GM18873 (cell line): Measurements from ENCODE around the gene SUSD5.
"Not testable (repeated sequence)": the region's sequence is repeated elsewhere in the genome, so short reads cannot be mapped to it uniquely, and the experiment has no call there.

Source experiments
- ATAC-seq: cut with Tn5 transposase; IDR thresholded peaks from one replicate; pipeline ENCODE4 v1.9.1; 2021; ENCODE audit warnings: mild to moderate bottlenecking, moderate library complexity, moderate number of reproducible peaks; ENCODE audit not compliant: unreplicated experiment, low FRiP score

Gene SUSD5

DNA sequence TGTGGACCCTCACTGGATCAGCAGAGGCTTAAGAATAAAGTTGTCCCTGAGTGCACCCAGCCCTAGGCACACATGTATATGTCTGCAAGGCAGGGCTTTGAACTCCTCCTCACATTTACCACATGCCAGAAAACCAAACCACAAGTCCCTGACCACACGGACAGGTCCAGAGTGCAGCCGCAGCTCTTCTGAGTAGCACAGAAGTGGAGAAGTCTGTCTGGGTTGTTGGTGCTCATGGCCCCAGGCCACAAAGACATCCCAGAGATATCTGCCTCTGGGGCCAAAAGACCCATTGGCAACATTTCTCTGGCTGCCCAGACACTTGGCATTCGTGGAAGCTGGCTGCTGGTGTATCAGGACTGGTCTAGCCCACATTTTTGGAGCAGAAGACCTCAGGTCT is 17.4 kb downstream of the SUSD5 start:
- ATAC-seq, result no peak

DNA sequence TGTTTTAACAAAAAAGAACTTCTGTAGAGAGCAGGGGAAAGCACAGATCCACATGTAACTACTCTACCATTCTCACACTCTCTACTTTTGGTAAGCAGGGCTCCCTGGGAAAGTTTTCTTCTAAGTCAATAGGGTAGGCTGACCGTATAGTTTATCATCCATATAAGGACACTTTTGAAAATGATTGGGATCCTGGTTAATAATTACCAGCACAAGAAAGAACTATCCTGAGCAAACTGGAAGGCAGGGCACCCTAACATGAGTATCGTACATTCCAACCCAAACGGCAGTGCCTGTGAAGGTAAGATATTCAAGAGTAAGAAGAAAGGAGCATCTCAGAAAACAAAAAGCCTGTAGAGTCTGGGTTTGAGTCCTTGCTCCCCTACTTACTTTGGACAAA is 22.1 kb downstream of the SUSD5 start:
- ATAC-seq, result no peak

DNA sequence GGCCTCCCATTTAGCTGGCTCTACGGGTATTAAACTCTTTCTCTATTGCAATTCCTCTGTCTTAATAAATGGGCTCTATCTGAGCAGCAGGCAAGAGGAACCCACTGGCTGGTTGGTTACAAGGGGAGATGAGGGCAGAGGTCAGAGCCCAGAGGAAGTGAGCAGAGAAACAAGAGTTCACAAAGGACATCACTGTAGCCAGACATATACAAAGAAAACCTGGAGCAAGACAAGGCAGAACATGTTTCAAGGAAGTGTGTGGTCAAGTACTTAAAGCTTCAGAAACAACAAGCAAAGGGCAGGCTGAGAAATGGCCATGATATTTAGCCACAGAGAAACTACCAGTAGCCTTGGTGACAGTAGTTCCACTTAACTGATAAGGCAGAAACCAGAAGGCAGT is 24.3 kb downstream of the SUSD5 start:
- ATAC-seq, result no peak

DNA sequence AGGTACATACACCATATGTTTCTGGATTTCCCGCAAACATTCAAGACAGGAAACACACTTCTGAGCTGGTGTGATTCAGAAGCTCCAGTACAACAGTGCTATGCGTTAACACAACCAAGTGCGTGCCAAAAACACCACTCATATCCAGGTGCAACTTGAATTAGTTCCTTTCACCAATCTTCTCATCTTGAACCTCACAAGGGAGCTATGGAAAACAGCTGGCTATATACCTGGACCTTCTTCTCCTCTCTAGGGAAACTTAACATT is 31.3 kb downstream of the SUSD5 start:
- ATAC-seq, result no peak

DNA sequence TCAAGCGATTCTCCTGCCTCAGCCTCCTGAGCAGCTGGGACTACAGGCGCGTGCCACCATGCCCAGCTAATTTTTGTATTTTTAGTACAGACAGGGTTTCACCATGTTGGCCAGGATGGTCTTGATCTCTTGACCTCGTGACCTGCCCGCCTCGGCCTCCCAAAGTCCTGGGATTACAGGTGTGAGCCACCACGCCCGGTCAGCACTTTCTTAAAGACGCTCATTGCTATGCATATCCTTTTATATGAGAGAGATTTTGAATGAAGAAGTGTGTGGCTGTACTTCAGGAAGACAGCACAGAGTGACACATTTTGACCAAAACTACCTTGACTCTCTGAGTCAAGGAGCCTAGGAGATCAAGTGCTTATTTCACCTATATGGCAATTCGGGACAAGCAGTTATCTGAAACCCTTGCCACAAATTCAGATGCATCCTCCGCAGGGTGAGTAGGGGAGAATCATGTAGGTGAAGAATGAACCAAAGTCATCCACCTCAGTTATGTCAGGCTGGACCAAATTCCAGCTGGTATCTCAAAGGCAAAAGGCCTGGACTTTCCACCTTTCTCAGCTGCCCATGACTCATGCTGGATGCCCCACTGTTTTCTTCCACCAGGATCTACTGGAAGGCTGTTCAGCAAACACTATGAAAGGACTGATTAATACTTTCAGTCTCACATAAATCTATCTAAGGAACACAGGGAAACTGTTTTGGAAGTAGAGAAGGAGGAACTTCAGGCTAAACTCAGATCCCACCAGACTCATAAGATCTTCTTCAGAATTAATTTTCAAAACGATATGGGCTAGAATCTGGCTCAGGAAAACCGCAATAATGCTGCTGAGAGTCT is 31.9 kb downstream of the SUSD5 start:
- ATAC-seq, result no peak

DNA sequence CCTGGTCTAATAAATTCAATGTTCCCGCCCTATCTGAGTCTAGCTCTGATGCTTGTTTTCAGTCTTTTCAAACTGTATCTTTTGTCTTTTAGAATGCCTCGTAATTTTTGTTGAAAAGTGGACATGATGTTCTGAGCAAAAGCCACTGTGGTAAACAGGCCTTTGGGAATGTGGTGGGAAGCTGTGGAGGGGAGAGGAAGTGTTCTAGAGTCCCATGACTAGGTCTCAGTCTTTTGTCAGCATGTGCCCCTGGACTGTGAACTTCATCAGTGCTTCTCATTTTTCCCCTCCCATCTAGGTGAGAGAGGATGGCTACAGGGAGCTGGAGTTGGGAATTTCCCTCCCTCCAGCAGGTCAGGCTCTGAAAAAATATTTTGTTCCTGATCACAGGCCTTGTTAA is 33.7 kb downstream of the SUSD5 start:
- no peak for ATAC-seq

DNA sequence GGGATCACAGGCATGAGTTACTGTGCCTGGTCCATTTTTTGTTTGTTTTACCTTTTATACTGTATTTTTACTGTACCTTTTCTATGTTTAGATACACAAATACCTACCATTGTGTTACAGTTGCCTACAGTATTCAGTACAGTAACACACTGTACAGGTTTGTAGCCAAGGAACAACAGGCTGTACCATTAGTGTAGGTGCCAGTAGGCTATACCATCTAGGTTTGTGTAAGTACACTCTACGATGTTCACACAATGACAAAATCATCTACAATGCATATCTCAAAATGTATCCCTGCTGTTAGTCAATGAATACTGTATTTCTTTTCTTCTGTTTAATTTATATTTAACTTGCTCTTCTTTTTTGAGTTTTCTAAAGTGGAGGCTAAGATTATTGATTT is 37.0 kb downstream of the SUSD5 start:
- not testable (repeated sequence) for ATAC-seq

DNA sequence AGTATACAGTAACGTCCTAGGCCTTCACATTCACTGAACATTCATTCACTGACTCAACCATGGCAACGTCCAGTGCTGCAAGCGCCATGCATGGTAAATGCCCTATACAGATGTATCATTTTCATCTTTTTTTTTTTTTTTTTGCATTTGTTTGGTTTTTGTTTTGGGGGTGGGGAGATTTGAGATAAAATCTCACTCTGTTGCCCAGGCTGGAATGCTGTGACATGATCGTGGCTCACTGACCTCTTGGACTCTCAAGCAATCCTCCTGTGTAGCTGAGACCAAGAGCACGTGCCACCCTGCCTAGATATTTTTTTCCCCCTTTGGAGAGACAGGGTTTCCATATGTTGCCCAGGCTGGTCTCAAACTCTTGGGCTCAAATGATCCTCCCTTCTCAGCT is 37.4 kb downstream of the SUSD5 start:
- ATAC-seq, result no peak

DNA sequence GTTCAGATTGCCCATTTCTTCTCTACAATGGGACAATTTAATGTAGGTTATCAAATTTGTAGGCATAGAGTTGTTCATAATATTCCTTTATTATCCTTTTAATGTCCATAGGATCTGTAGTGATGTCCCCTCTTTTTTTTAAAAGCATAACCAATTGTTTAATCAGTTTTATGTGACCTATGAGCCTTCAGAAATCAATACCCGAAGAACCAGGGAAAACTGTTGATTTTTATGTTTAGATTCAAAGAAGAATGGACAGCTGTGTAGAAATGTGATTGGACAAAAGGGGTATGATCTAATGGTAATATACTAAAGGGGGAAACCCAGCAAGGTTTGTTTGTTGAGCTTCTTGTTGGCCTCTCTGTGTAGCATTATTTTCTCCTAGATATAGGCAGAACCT is 39.5 kb downstream of the SUSD5 start:
- no peak for ATAC-seq

DNA sequence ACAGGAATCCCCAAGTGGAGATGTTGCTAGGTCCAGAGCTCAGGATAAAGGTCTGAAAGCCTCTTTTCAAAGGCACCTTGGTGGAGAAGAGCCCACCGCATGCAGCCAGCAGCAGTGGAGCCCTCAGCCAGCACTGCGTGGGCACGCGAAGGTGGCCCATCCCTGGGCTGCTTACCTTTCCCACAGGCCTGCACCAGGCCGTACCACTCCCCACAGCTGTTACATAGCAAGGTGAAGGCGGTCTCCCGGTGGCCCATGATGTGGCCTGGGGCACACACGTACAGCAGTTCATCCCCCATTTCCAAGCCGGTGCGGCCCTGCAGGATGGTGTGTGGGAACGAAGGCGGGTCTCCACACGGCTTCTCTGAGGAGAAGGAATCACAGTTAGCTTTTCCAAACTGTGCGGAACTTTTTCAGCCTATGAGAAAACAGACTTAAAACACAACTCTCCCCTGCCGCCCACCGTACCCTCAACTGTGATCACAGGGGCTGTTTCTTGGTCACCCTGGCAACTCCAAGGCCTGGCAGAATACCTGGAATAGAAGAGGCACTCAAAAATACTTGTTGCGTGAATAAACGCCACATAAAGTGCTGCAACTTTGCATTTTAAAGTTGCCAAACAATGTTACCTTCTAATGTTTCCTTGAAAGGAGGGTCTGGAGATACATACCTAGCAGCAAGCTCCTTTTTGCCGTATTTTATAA is 43.7 kb downstream of the SUSD5 start:
- no peak for ATAC-seq

DNA sequence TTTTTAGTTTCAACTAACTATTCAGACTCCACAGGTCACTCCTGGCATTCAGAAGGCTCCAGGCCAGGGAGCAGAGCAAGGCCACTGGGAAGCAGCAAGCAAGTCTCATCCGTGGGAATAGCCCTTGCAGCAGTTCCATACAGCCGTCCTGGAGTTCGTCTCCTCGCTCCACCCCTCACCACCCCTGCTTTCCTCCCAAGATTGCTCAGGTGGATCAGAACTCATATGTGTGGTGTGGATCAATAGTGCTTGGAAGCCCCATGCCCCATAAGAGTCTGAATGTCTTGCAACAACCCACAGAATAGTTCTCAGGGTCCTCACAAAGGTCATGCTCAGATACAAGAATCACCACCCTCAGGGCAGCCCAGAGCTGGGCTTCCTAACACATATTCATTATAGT is 44.5 kb downstream of the SUSD5 start:
- no peak for ATAC-seq

DNA sequence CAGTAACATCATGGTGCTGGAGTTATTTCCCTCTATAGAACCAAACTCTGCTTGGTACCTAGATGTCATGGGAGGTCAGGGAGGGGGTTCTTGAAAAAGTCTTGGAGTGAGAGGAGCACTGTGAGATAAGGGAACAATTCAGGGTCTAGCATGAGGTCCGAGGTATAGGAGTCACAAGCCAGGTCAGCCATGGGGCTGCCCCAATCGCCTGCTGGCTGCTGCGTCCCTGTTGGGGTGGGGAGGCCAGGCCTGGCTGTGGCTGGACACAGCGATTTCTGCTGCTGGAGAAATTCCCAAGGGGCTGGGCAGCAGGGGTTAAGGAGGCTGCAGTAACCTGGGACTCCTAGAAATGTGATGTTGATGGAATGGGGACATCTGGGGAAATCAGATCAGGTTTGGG is 44.9 kb downstream of the SUSD5 start:
- no peak for ATAC-seq

DNA sequence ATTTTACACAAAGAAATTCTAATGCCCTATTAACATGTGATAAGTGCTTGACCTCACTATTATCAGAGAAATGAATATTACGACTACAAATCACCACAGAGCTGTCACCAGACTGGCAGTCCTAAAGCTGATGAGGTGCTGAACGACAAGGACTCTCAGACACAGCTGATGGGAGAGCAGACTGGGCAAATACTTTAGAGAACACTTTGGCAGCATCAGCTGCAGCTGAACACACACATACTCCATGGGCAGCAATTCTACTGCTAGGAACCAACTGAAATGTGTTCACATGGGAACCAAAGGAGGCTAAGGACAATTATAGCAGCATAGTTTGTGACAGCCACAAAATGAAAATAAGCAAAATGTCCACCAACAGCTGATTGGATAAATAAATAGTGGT is 45.5 kb downstream of the SUSD5 start:
- ATAC-seq, result no peak

DNA sequence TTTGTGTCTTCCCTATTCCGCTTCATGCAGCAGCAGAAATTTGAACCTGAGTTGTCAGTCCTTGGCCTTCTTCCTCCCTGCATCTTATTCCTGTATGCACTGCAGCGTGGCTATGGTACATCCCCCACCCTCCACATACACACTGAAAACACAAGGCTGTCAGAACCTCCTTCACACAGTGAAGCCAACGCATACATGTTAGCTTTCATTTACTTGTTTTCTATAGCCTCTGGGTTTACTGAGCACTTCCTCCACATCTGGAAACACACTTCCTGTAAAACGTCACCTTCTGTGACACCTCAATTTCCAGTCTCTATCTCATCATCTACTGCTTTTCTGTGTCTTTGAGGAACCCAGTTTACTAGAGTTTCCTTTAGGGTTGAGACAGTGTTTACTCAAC is 47.0 kb downstream of the SUSD5 start:
- no peak for ATAC-seq

DNA sequence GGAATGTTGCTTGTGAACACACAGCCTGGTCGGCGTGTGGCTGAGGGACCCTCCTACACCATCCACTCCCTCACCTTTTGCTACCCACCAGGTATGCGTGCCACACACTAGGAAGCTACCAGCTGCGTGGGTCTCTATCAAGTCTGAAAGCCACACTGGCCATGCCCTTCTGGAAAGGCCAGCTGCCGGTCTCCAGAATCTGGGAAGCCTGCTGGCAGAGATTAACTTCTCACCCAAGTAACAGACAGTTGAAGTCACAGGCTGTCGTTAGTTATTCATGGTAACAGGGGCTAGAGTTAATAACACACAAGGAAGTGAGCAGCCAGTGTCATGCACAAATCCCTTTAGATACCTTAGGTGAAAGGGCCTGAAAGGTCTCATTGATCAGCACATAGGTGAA is 48.1 kb downstream of the SUSD5 start:
- ATAC-seq, result no peak

DNA sequence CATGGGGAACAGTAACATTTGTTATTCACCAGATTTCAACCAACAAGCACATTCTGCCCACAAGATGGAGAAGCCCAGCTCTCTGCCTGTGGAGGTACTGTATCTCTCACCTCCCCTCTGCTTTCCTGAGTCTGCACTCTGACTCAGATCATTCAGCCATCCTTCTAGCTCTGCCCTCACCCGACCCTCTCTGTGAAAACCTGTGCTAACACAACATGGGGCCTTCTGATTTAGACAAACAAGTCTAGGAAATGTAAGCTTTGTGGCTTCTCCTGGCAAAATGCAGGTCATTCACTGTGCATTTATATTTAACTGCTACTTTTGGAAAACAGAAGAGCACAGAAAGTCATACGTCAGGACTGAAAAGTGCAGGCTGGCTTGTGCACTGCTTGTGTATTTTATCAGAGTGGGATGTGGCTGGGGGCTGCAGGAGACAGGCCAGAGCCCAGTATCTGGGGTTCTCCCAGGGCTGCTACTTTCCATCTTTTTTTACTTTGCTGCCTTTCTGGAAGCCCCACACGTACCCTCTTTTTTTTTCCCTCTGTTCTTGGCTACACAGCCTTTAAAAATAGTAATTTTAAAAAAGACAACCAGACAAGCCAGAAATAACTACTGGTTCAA is 50.8 kb downstream of the SUSD5 start:
- ATAC-seq, result no peak

DNA sequence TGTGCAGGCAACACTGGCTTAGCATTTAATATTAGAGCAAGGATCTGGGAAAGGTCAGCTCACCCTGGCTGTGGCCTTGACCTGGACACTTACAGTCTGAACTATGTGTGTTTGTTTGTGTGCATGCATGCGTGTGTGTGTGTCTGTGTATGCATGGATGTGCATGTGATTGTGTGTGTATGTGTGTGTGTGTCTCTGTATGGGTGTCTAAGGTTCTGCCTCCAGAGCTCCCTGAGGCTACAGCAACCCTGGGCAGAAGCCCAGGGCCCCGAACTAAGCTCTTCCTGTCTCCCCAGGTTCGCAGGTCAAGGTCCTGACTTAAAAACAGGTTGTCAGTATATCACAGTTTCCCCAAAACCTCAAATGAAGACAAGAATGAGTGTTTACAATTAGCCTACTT is 51.3 kb downstream of the SUSD5 start:
- ATAC-seq, result no peak

DNA sequence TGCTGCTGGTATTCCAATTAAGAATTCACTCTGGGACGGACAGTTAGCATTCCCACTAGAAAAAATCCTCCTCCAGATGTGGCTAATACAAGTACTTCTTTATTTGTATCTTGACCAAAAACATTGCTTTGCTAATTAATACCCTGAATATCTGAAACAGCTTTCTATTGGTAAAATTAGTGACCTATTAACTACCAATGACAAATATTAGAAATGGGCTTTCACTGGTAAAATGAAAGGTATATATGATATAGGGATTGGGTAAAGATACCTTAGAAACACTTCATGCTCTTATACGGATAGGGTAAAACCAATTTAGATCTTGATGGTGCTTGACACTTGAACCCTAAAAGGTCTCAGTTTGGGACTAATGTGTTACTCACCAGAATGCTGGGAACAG is 52.5 kb downstream of the SUSD5 start:
- no peak for ATAC-seq

DNA sequence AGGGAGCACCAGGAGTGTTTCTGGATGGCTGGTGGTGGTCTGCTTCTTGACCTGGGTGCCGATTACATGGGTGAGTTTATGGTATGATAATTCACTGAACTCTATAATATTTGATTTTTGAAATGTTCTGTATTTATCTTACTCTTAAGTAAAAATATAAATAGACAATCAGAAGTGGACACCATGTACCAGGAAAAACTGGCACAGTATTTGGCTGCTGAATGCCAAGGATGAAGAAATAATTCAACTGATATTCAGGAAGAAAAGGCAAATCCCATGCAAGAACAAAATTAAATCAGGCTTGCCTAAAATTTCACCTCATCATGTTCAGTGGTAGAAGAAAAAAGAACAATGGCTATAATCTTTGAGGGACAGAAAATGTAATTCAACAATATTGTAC is 53.2 kb downstream of the SUSD5 start:
- ATAC-seq, result no peak

DNA sequence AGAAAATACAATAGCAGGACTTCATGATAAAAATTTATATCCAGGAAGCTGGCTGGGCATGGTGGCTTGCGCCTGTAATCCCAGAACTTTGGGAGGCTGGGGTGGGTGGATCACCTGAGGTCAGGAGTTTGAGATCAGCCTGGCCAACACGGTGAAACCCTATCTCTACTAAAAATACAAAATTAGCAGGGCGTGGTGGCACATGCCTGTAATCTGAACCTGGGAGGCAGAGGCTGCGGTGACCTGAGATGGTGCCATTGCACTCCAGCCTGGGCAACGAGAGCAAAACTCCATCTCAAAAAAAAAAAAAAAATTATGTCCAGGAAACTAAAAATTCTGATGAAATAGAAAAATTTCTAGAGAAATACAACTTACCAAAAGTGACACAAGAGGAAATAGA is 56.0 kb downstream of the SUSD5 start:
- ATAC-seq, result not testable (repeated sequence)

DNA sequence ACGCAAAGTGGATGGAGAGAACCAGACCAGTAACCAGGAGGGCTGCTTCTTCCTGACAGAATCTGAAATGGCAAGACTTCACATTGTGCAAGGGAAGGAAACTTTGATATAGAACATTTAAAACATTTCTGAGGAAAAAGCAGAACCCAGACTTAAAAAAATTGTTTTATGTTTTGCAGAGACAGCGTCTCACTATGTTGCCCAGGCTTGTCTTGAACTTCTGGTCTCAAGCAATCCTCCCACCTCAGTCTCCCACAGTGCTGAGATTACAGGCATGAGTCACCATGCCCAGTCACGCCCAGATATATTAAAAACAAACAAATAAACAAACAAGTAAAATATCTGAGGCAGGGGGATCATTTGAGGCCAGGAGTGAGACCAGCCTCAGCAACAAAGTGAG is 58.6 kb downstream of the SUSD5 start:
- no peak for ATAC-seq

DNA sequence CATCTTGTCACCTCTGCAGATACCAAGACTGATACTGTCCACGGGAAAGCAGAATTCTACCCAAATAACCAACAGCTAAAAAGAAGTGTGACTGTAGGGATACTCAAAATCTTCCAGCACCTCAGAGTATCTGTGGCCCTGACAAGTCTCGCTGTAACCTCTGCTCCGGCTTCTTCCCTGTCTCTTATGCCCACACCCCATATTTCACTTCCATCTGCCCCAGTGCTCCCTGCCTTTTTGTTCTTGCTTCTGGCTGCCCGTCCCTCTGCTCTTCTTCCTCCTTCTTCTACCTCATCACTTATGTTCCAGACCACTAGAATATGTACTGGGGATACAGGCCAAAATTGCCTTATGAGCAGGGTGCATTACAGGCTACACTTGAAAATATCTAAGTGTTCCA is 59.4 kb downstream of the SUSD5 start:
- no peak for ATAC-seq
